ENCODE data around the gene C15orf62. TPM values are rescaled to one million over a fixed set of nuclear protein-coding genes. Genes with fewer than 3 reads are reported as not detected.

The C15orf62 gene
- total RNA-seq, 5 donors from 2014 or later (not counting 1 experiment from before 2014, with no cell fraction given): 0.60 to 3.2 (median 2.4) TPM

- Histone ChIP-seq H3K4me1 (ENCODE audit: control insufficient read depth in 1 of 2, extremely low read depth in 1 of 2, insufficient read depth in 2 of 2, low read length in 2 of 2) (peaks cover 14 to 25% of the 10 kb centered on the region in 2 experiments), H3K27ac (ENCODE audit: low read length) (no peak overlapping the region), H3K4me3 (ENCODE audit: control insufficient read depth in 1 of 2, extremely low read depth in 1 of 2, low read length in 1 of 2) (no peak overlapping the region), H3K36me3 (ENCODE audit: control insufficient read depth in 2 of 2, extremely low read depth in 1 of 2, insufficient read depth in 1 of 2, low read length in 1 of 2) (peaks cover 15 to 27% of the 10 kb centered on the region in 2 donors), H3K9me3 (no peaks in the 10 kb centered on the region), H3K27me3 (replicated peaks in 1 of 2; ENCODE audit: control insufficient read depth in 2 of 2, extremely low read depth in 1 of 2, insufficient read depth in 2 of 2, low read length in 1 of 2) (no peaks in the 10 kb centered on the region)
- Mint-ChIP-seq H3K4me1 (peaks cover 19 to 24% (median 21%) of the 10 kb centered on the region in 3 donors), H3K27me3 (no peaks in the 10 kb centered on the region), H3K36me3 (peaks cover 20% of the 10 kb centered on the region), H3K4me3 (peak overlapping the region; percentile 93 to 99 (median 95)), H3K9me3 (no peaks in the 10 kb centered on the region), H3K27ac (no peak overlapping the region)
- 92% methylated on average over 4 of the region's 8 CpGs for WGBS (ENCODE audit: insufficient coverage)
- ChIA-PET CTCF (no interaction called here), POLR2A (no interaction called here)
- ATAC-seq (replicated peaks in 1 of 4) (no peak), DNase-seq (no peak)
Measured at GRCh38 chr15:40808861-40809450, 39.2 kb downstream of the C15orf62 start.

DNA sequence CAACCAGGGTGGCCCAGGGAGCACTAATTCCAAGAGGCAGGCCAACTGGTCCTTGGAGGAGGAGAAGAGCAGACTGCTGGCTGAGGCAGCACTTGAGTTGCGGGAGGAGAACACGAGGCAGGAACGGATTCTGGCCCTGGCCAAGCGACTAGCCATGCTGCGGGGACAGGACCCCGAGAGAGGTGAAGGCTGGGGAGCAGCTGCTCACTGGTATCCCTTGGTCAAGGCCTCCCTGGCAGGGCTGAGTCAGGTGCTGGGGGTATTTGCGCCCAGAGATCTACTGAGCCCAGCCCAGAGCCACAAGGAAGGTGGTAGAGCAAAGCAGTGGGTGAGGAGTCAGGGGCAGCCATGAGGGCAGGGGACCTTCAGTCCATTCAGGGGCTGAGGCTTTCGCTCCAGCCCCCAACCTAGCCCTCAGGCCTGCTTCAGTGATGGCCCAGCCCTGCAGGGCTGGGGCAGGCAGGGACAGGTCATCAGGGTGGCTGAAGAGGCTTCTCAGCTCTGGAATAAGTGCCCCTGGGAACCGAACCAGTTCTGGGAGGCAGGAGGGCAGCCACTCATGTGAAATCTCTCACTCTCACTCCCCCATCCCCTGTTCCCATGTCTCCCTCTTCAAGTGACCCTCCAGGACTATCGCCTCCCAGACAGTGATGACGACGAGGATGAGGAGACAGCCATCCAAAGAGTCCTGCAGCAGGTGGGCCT lies 43.1 kb downstream of the C15orf62 start:
- Mint-ChIP-seq H3K9me3 (no peaks in the 10 kb centered on the region), H3K36me3 (peaks cover 32% of the 10 kb centered on the region), H3K4me1 (peaks cover 6 to 11% (median 7%) of the 10 kb centered on the region in 3 donors), H3K27ac (no peak overlapping the region), H3K4me3 (no peak overlapping the region), H3K27me3 (no peaks in the 10 kb centered on the region)
- no peak for ATAC-seq (replicated peaks in 1 of 4)
- POLR2A ChIA-PET: no interaction called here
- WGBS (ENCODE audit: insufficient coverage): 96% methylated on average over 9 of the region's 12 CpGs
- DNase-seq: no peak
- CTCF ChIA-PET: interaction anchor here in 1 of 2 donors (0.6 kb wide), 1 partner anchor 120 kb away, joined by 3 read pairs; no protein-coding TSS in a partner anchor
- Histone ChIP-seq H3K9me3 (no peaks in the 10 kb centered on the region), H3K4me1 (ENCODE audit: control insufficient read depth in 1 of 2, extremely low read depth in 1 of 2, insufficient read depth in 2 of 2, low read length in 2 of 2) (peaks cover 5 to 10% of the 10 kb centered on the region in 2 experiments), H3K4me3 (ENCODE audit: control insufficient read depth in 1 of 2, extremely low read depth in 1 of 2, low read length in 1 of 2) (no peak overlapping the region), H3K27me3 (replicated peaks in 1 of 2; ENCODE audit: control insufficient read depth in 2 of 2, extremely low read depth in 1 of 2, insufficient read depth in 2 of 2, low read length in 1 of 2) (no peaks in the 10 kb centered on the region), H3K36me3 (ENCODE audit: control insufficient read depth in 2 of 2, extremely low read depth in 1 of 2, insufficient read depth in 1 of 2, low read length in 1 of 2) (peaks cover 21 to 36% of the 10 kb centered on the region in 2 donors), H3K27ac (ENCODE audit: low read length) (no peak overlapping the region)

DNA sequence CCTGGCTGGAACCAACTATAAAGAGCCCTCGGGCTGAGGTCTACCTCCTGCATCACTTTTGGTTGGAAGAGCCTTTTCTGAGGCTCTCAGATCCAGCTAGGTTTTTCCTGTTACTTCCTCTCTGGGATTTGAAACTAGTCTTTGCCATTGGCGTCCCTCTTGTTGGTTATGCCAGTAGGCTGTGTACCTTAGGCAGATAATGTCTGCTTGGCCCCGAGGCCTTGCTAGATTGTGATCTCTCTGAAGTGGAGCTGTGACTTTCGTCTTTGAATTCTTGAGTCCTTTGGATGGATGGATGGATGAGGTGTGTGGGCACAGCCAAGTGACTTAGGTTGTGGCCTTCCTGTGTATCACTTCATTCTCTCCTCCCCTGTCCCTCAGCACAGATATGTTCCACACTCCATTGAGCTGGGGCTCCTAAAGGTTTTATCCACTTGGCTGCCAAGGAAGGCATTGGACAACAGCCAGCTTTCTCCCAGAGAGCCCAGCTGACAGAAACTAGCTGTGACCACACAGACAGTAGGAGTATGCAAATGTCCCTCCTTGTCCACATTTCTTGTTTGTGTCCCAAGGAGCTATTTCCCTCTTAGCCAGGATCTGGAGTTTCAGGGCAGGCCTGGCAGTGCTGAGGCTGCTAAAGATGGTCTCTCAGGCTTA lies 45.4 kb downstream of the C15orf62 start:
- Mint-ChIP-seq H3K4me1 (no peaks in the 10 kb centered on the region), H3K27me3 (no peaks in the 10 kb centered on the region), H3K27ac (no peak overlapping the region), H3K9me3 (no peaks in the 10 kb centered on the region), H3K4me3 (no peak overlapping the region), H3K36me3 (peaks cover 30% of the 10 kb centered on the region)
- CTCF ChIA-PET: interaction anchor here in 1 of 2 donors (0.6 kb wide), 1 partner anchor 79 kb away, joined by 8 read pairs; no protein-coding TSS in a partner anchor
- no peak for DNase-seq
- no peaks in the 10 kb centered on the region for H3K9me3 ChIP-seq
- 90% methylated on average over 2 of the region's 4 CpGs for WGBS (ENCODE audit: insufficient coverage)
- H3K4me3 ChIP-seq (ENCODE audit: control insufficient read depth in 1 of 2, extremely low read depth in 1 of 2, low read length in 1 of 2): no peak overlapping the region
- peaks cover 20 to 33% of the 10 kb centered on the region in 2 donors for H3K36me3 ChIP-seq (ENCODE audit: control insufficient read depth in 2 of 2, extremely low read depth in 1 of 2, insufficient read depth in 1 of 2, low read length in 1 of 2)
- ATAC-seq (replicated peaks in 1 of 4): no peak
- no peaks in the 10 kb centered on the region for H3K4me1 ChIP-seq (ENCODE audit: control insufficient read depth in 1 of 2, extremely low read depth in 1 of 2, insufficient read depth in 2 of 2, low read length in 2 of 2)
- H3K27ac ChIP-seq (ENCODE audit: low read length): no peak overlapping the region
- POLR2A ChIA-PET: no interaction called here
- no peaks in the 10 kb centered on the region for H3K27me3 ChIP-seq (replicated peaks in 1 of 2; ENCODE audit: control insufficient read depth in 2 of 2, extremely low read depth in 1 of 2, insufficient read depth in 2 of 2, low read length in 1 of 2)

DNA sequence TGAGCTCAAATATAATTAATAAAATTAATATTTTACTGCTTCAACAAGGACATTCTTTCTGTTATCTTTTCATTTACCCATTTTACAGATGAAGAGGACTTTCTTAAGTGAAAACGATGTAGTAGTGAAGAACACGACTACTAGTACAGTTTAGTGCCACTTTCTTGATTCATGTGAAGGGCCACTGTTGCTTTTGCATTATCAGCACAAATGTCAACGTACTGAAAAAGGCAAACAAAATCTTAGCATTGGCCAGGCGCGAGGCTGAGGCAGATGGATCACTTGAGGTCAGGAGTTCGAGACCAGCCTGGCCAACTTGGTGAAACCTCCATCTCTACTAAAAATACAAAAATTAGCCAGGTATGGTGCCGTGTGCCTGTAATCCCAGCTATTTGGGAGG lies 49.3 kb downstream of the C15orf62 start:
- no peaks in the 10 kb centered on the region for H3K4me1 Mint-ChIP-seq
- ATAC-seq (replicated peaks in 1 of 4): no peak
- H3K4me3 Mint-ChIP-seq: no peak overlapping the region
- ChIA-PET CTCF (no interaction called here), POLR2A (no interaction called here)
- no peaks in the 10 kb centered on the region for H3K9me3 Mint-ChIP-seq
- WGBS (ENCODE audit: insufficient coverage): 87% methylated on average over 5 of the region's 7 CpGs
- no peak overlapping the region for H3K27ac Mint-ChIP-seq
- peaks cover 0 to 2% of the 10 kb centered on the region in 2 donors for H3K27me3 Mint-ChIP-seq
- no peaks in the 10 kb centered on the region for H3K9me3 ChIP-seq
- DNase-seq: no peak
- H3K36me3 Mint-ChIP-seq: peaks cover 11% of the 10 kb centered on the region
- no peaks in the 10 kb centered on the region for H3K4me1 ChIP-seq (ENCODE audit: control insufficient read depth in 1 of 2, extremely low read depth in 1 of 2, insufficient read depth in 2 of 2, low read length in 2 of 2)
- H3K27me3 ChIP-seq (replicated peaks in 1 of 2; ENCODE audit: control insufficient read depth in 2 of 2, extremely low read depth in 1 of 2, insufficient read depth in 2 of 2, low read length in 1 of 2): peaks cover 0 to 5% of the 10 kb centered on the region in 2 experiments
- H3K27ac ChIP-seq (ENCODE audit: low read length): no peak overlapping the region
- H3K4me3 ChIP-seq (ENCODE audit: control insufficient read depth in 1 of 2, extremely low read depth in 1 of 2, low read length in 1 of 2): no peak overlapping the region
- H3K36me3 ChIP-seq (ENCODE audit: control insufficient read depth in 2 of 2, extremely low read depth in 1 of 2, insufficient read depth in 1 of 2, low read length in 1 of 2): peaks cover 5 to 7% of the 10 kb centered on the region in 2 donors

DNA sequence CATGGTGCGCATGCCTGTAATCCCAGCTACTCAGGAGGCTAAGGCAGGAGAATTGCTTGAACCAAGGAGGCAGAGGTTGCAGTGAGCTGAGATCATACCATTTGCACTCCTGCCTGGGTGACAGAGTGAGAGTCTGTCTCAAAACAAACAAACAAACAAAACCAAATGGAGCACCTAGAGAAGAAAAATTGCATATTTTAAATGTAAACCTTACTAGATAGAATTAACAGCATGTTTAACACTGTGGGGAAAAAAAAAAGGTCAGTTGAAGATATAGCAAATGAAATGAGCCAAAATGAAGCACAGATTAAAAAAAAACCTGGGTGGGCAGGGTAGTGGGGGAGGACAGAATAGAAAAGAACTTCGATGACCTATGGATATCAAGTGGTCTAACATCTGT lies 51.4 kb downstream of the C15orf62 start:
- ChIA-PET POLR2A (interaction anchor here in 1 of 2 donors (0.5 kb wide), 1 partner anchor 120 kb away, joined by 7 read pairs; no protein-coding TSS in a partner anchor), CTCF (no interaction called here)
- Histone ChIP-seq H3K4me3 (ENCODE audit: control insufficient read depth in 1 of 2, extremely low read depth in 1 of 2, low read length in 1 of 2) (no peak overlapping the region), H3K27ac (ENCODE audit: low read length) (no peak overlapping the region), H3K4me1 (ENCODE audit: control insufficient read depth in 1 of 2, extremely low read depth in 1 of 2, insufficient read depth in 2 of 2, low read length in 2 of 2) (no peaks in the 10 kb centered on the region), H3K36me3 (ENCODE audit: control insufficient read depth in 2 of 2, extremely low read depth in 1 of 2, insufficient read depth in 1 of 2, low read length in 1 of 2) (no peaks in the 10 kb centered on the region), H3K9me3 (no peaks in the 10 kb centered on the region), H3K27me3 (replicated peaks in 1 of 2; ENCODE audit: control insufficient read depth in 2 of 2, extremely low read depth in 1 of 2, insufficient read depth in 2 of 2, low read length in 1 of 2) (peaks cover 0 to 10% of the 10 kb centered on the region in 2 experiments)
- Mint-ChIP-seq H3K27ac (no peak overlapping the region), H3K4me3 (no peak overlapping the region), H3K4me1 (no peaks in the 10 kb centered on the region), H3K36me3 (no peaks in the 10 kb centered on the region), H3K27me3 (peaks cover 0 to 2% of the 10 kb centered on the region in 2 donors), H3K9me3 (no peaks in the 10 kb centered on the region)
- 100% methylated on average over 1 of the region's 2 CpGs for WGBS (ENCODE audit: insufficient coverage)
- ATAC-seq (replicated peaks in 1 of 4): no peak
- DNase-seq: no peak
